ENCODE results near the gene GAB3. TPM values are rescaled to one million over a fixed set of nuclear protein-coding genes. Genes with fewer than 3 reads are reported as not detected.
A peak's percentile ranks its signal among the peaks of the same experiment; 100 is the strongest.

The GAB3 gene
- total RNA-seq, 1 experiment from 2014 or later = 0.72 TPM

GRCh38 chrX:154762537-154763296, 11.8 kb upstream of the GAB3 start, which contains the start of gene DKC1 (continued):
- TF ChIP-seq ZNF138 (CRISPR knock-in tag; conservative IDR thresholded peaks at IDR 0.05) (no peak), ZNF281 (CRISPR knock-in tag; IDR thresholded peaks at IDR 0.05) (no peak), FOXP1 (CRISPR knock-in tag; IDR thresholded peaks at IDR 0.05; ENCODE audit: borderline replicate concordance) (no peak)

GRCh38 chrX:154761977-154762536, 11.2 kb upstream of the GAB3 start:
- TF ChIP-seq ARID4B (CRISPR knock-in tag; IDR thresholded peaks at IDR 0.05; ENCODE audit: borderline replicate concordance) = no peak
- no peak for TF ChIP-seq CREM (CRISPR knock-in tag; IDR thresholded peaks at IDR 0.05)
- TF ChIP-seq NFYB (CRISPR knock-in tag; conservative IDR thresholded peaks at IDR 0.05; ENCODE audit: low read depth) = no peak
- TF ChIP-seq NFE2L1 (CRISPR knock-in tag; IDR thresholded peaks at IDR 0.05) = no peak
- no peak for TF ChIP-seq MAX (CRISPR knock-in tag; IDR thresholded peaks at IDR 0.05)
- no peak for TF ChIP-seq ZNF232 (CRISPR knock-in tag; IDR thresholded peaks at IDR 0.05)
- TF ChIP-seq ATF1 (CRISPR knock-in tag; IDR thresholded peaks at IDR 0.05) = no peak
- TF ChIP-seq ZMAT4 (CRISPR knock-in tag; IDR thresholded peaks at IDR 0.05) = no peak
- TF ChIP-seq NR2C2 (CRISPR knock-in tag; IDR thresholded peaks at IDR 0.05) = no peak
- TF ChIP-seq NFATC4 (CRISPR knock-in tag; IDR thresholded peaks at IDR 0.05) = no peak
- no peak for TF ChIP-seq ELF4 (CRISPR knock-in tag; IDR thresholded peaks at IDR 0.05; ENCODE audit: low read depth)
- no peak for TF ChIP-seq CREB1 (CRISPR knock-in tag; IDR thresholded peaks at IDR 0.05)
- TF ChIP-seq IRF2 (CRISPR knock-in tag; IDR thresholded peaks at IDR 0.05; ENCODE audit: borderline replicate concordance, low read depth) = no peak
- TF ChIP-seq ZNF138 (CRISPR knock-in tag; conservative IDR thresholded peaks at IDR 0.05) = no peak
- TF ChIP-seq TEAD4 (CRISPR knock-in tag; IDR thresholded peaks at IDR 0.05) = no peak
- TF ChIP-seq SOX15 (CRISPR knock-in tag; IDR thresholded peaks at IDR 0.05) = no peak
- TF ChIP-seq IRF1 (CRISPR knock-in tag; IDR thresholded peaks at IDR 0.05) = no peak
- no peak for TF ChIP-seq GRHL2 (CRISPR knock-in tag; IDR thresholded peaks at IDR 0.05; ENCODE audit: insufficient replicate concordance, severe bottlenecking)
- TF ChIP-seq ZNF263 (CRISPR knock-in tag; IDR thresholded peaks at IDR 0.05; ENCODE audit: low read depth) = no peak
- TF ChIP-seq ZNF281 (CRISPR knock-in tag; IDR thresholded peaks at IDR 0.05) = no peak

More at GRCh38 chrX:154761977-154762536, 11.2 kb upstream of the GAB3 start:
- Mint-ChIP-seq H3K36me3 (peaks cover 27% of the 10 kb centered on the region), H3K27ac (peak overlapping the region; percentile 97), H3K4me1 (peaks cover 10% of the 10 kb centered on the region), H3K9me3 (no peaks in the 10 kb centered on the region), H3K27me3 (ENCODE audit: low read depth) (no peaks in the 10 kb centered on the region), H3K4me3 (peak overlapping the region; percentile 80)
- CTCF ChIA-PET = interaction anchor here (1.0 to 1.4 kb wide), 2 partner anchors 13 to 43 kb away, joined by 3 to 12 read pairs; partner anchors contain the start of gene MPP1
- POLR2A ChIA-PET = interaction anchor here (0.9 kb wide), 1 partner anchor 14 kb away, joined by 3 read pairs; no protein-coding TSS in a partner anchor
- DNase-seq (ENCODE audit: low spot score) (no peak), ATAC-seq (no peak)

Data from WTC11 (cell line).